ENCODE data around the gene SLC7A9.

Gene SLC7A9

DNA sequence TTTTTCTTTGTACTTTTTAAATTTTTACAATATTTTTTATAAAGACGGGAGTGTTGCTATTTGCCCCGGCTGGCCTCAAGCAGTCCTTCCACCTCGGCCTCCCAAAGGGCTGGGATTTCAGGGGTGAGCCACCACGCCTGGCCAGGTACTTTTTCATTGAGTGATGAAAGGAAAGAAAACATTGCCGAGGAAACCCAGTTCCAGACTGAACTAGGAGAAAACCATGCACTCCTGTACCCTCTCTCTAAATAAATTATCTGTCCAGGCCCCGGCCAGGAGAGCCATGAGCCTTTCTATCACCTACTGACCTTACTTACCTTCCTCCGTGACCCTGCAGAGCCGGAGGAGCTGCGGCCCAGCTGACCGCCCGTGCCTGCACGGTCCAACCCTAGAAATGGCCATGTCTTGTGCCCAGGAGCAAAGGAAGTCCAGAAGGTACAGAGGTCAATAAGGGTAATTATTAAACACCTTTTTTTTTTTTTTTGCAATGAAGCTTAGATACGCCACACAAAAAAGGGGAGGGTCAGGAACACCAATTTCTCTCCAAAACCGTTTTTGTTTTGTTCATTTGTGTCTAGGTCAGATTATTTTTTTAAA is at the start of gene SLC7A9:
Gene SLC7A9, minus strand, starts transcription at position 399 of the 597 bp plus-strand sequence. CDS start 1,233 bp downstream, outside the sequence.
- TF ChIP-seq GATA1 (IDR thresholded peaks at IDR 0.05; ENCODE audit: low read depth, low read length) (no peak), POLR2A (IDR thresholded peaks at IDR 0.05; ENCODE audit: low read length) (no peak)
- DNase-seq, result no peak

- TF ChIP-seq GATA1 (IDR thresholded peaks at IDR 0.05; ENCODE audit: low read depth, low read length), result no peak
- TF ChIP-seq POLR2A (IDR thresholded peaks at IDR 0.05; ENCODE audit: low read length), result no peak
- DNase-seq, result no peak
Measured at GRCh38 chr19:32919365-32919764, 49.8 kb upstream of the SLC7A9 start.

GRCh38 chr19:32917616-32917996 is 48.0 kb upstream of the SLC7A9 start:
- TF ChIP-seq GATA1 (IDR thresholded peaks at IDR 0.05; ENCODE audit: low read depth, low read length), result no peak
- no peak for TF ChIP-seq POLR2A (IDR thresholded peaks at IDR 0.05; ENCODE audit: low read length)
- no peak for DNase-seq

DNA sequence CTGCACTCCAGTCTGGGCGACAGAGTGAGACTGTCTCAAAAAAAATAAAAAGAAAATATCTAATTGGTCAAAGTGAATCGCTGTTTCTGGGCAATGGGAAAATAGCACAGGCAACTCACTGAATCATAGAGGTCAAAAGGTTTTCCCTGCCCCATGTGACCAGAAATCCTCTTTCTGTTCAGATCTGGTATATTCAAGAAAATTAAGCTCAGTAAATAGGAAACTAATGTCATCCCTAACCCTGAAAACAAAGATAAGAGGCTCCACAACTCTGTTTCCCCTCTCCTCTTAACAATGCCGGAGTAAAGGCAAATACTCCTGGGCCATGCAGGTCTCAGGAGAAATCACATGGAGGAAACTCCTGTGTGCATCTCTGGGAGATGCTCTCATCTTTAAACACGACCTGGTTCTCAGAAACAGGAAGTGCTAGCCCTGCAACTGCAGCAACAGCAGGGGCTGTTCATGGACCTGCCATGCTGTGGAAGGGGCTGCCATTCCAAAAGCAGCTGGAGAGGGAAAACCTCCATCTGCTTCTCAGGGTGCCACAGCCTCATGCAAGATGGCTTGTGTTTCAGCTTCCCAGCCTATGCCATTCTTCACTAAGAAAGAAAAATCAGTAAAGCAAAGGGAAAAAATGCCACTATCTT is 47.5 kb upstream of the SLC7A9 start:
- no peak for TF ChIP-seq GATA1 (IDR thresholded peaks at IDR 0.05; ENCODE audit: low read depth, low read length)
- TF ChIP-seq POLR2A (IDR thresholded peaks at IDR 0.05; ENCODE audit: low read length), result no peak
- no peak for DNase-seq

DNA sequence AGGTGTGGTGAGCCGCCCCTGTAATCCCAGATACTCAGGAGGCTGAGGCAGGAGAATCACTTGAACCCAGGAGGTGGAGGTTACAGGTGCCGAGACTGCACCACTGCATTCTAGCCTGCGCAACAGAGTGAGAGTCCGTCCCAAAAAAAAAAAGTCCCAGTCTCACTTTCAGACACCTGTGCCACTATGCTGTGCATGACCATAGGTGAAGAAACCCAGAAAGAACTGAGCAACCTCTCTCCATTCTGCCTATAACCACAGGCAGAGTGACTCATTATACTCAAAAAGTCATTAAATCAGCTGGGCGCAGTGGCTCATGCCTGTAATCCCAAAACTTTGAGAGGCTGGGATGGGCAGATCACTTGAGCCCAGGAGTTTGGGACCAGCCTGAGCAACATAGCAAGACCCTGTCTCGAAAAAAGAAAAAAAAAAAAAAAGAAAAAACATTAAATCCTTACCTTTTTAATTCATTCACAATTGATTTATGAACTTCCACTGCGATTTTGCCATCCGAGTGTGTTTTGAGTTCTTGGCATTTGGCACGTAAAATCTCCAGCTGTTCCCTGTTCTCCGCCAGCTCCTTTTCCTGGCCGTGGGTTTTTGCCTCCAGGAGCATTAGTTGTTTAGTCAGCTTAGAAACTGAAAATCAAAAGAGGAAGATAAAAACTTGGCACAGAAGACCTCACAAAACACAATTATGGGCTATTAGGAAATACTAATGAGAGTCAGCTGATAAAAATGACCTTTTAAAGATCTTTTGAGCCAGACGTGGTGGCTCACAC is 45.5 kb upstream of the SLC7A9 start:
- TF ChIP-seq GATA1 (IDR thresholded peaks at IDR 0.05; ENCODE audit: low read depth, low read length) (no peak), POLR2A (IDR thresholded peaks at IDR 0.05; ENCODE audit: low read length) (no peak)
- DNase-seq, result no peak

DNA sequence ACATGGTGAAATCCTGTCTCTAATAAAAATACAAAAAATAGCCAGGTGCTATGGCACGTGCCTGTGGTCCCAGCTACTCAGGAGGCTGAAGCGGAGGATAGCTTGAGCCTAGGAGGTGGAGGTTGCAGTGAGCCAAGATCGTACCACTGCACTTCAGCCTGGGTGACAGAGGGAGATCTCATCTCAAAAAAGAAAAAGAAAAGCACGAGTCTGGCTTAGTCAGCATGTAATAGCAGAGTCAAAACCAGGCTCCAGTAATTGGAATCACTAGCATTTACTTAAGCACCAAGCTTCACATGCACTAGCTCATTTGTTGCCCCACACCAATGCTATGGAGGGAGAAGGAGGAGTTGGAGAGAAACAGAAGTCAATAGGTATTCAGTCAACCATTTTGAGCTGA is 41.9 kb upstream of the SLC7A9 start:
- TF ChIP-seq GATA1 (IDR thresholded peaks at IDR 0.05; ENCODE audit: low read depth, low read length) (no peak), POLR2A (IDR thresholded peaks at IDR 0.05; ENCODE audit: low read length) (no peak)
- DNase-seq, result no peak

DNA sequence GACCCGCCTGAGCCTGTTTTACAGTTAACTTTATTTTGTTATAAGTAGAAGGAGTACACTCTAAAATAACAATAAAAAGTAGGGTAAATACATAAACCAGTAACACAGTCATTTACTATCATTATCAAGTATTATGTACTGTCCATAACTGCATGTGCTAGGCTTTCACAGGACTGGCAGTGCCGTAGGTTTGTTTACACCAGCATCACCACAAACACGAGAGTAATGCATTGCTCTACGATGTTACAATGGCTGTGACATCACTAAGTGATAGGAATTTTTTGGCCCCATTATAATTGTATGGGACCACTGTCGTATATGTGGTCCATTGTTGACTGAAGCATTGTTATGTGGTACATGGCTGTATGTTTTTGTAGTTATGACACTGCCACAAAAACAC is 41.3 kb upstream of the SLC7A9 start:
- no peak for DNase-seq
- TF ChIP-seq POLR2A (IDR thresholded peaks at IDR 0.05; ENCODE audit: low read length) (no peak), GATA1 (IDR thresholded peaks at IDR 0.05; ENCODE audit: low read depth, low read length) (no peak)

- no peak for TF ChIP-seq POLR2A (IDR thresholded peaks at IDR 0.05; ENCODE audit: low read length)
- no peak for TF ChIP-seq GATA1 (IDR thresholded peaks at IDR 0.05; ENCODE audit: low read depth, low read length)
Measured at GRCh38 chr19:32910094-32910493, 40.5 kb upstream of the SLC7A9 start.

GRCh38 chr19:32909257-32909656 is 39.7 kb upstream of the SLC7A9 start:
- TF ChIP-seq POLR2A (IDR thresholded peaks at IDR 0.05; ENCODE audit: low read length), result no peak
- no peak for TF ChIP-seq GATA1 (IDR thresholded peaks at IDR 0.05; ENCODE audit: low read depth, low read length)

More at GRCh38 chr19:32910094-32910493, 40.5 kb upstream of the SLC7A9 start:
- no peak for DNase-seq

GRCh38 chr19:32908641-32909190 is 39.1 kb upstream of the SLC7A9 start:
- DNase-seq, result no peak
- TF ChIP-seq GATA1 (IDR thresholded peaks at IDR 0.05; ENCODE audit: low read depth, low read length) (no peak), POLR2A (IDR thresholded peaks at IDR 0.05; ENCODE audit: low read length) (no peak)

More at GRCh38 chr19:32909257-32909656, 39.7 kb upstream of the SLC7A9 start:
- peak; percentile 20 to 59 for DNase-seq

GRCh38 chr19:32902448-32902847 is 32.9 kb upstream of the SLC7A9 start:
- no peak for DNase-seq
- TF ChIP-seq GATA1 (IDR thresholded peaks at IDR 0.05; ENCODE audit: low read depth, low read length) (no peak), POLR2A (IDR thresholded peaks at IDR 0.05; ENCODE audit: low read length) (no peak)

DNA sequence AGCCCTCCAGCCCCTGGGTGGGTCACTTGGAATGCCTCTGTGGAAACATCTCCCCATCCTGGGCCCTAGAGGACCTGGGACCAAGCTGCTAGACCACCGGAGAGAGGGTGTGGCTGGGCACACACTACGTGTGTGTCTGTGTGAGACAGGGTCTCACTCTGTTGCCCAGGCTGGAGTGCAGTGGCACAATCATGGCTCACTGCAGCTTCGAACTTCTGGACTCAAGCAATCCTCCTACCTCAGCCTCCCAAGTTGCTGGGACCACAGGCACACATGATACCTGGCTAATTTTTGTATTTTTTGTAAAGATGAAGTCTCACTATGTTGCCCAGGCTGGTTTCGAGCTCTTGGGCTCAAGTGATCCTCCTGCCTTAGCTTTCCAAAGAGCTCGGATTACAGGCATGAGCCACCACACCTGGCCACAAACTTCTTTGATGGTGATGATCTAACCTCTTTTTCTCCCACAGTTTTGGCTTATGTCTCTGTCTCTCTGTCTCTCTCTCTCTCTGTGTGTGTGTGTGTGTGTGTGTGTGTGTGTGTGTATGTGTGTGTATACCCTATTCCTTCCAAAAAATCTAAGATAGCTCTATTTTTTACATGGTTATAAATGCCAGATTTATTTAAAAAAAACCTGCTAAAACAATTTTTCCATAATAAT is 32.1 kb upstream of the SLC7A9 start:
- DNase-seq, result no peak
- TF ChIP-seq GATA1 (IDR thresholded peaks at IDR 0.05; ENCODE audit: low read depth, low read length) (no peak), POLR2A (IDR thresholded peaks at IDR 0.05; ENCODE audit: low read length) (no peak)

GRCh38 chr19:32896516-32897214 is 27.1 kb upstream of the SLC7A9 start:
- no peak for DNase-seq

More at GRCh38 chr19:32896516-32897214, 27.1 kb upstream of the SLC7A9 start:
- no peak for TF ChIP-seq POLR2A (IDR thresholded peaks at IDR 0.05; ENCODE audit: low read length)
- no peak for TF ChIP-seq GATA1 (IDR thresholded peaks at IDR 0.05; ENCODE audit: low read depth, low read length)
